Epithelial cell of alveolus of lung (primary cell): ENCODE data around the gene PPWD1. TPM values are rescaled to one million over a fixed set of nuclear protein-coding genes. Genes with fewer than 3 reads are reported as not detected.

Source experiments
- total RNA-seq: library from RNA; depleted of rRNA; stranded (reverse); fragments of >200 nt; gene quantifications from 2 replicates; pipeline ENCODE4 v1.2.1, GENCODE V29; 2015

The PPWD1 gene
- 13.6 and 21.4 TPM in 2 replicates for total RNA-seq

GRCh38 chr5:65562731-65563701, at the start of gene PPWD1, which contains the start of gene CENPK:
PPWD1 (plus strand) TSS chr5:65563296; CDS start chr5:65563311, 15 bp downstream.
CENPK (minus strand) TSS chr5:65563168; CDS start chr5:65554907, 8,261 bp downstream.

GRCh38 chr5:65624025-65624570, 61.0 kb downstream of the PPWD1 start, which contains the start of gene TRIM23:
TRIM23 (minus strand) TSS chr5:65624333; CDS start chr5:65624274, 59 bp downstream.

GRCh38 chr5:65624571-65625555, 61.8 kb downstream of the PPWD1 start, which contains the start of the genes SHLD3 and TRAPPC13:
SHLD3 (plus strand) TSS chr5:65625027; CDS start chr5:65629588, 4,561 bp downstream.
TRAPPC13 (plus strand) TSS chr5:65625027; CDS start chr5:65625061, 34 bp downstream.

Other genes with a start within 250 kb of the PPWD1 start
- gene ADAMTS6, start 81.4 kb upstream of the PPWD1 start, total RNA-seq = 18.4 and 32.3 TPM in 2 replicates
- gene CENPK, start 128 bp upstream of the PPWD1 start, total RNA-seq = 9.6 and 29.1 TPM in 2 replicates
- 10.6 and 14.0 TPM in 2 replicates for gene TRIM23, start 61.0 kb downstream of the PPWD1 start, total RNA-seq
- 2.2 and 5.7 TPM in 2 replicates for gene SHLD3, start 61.7 kb downstream of the PPWD1 start, total RNA-seq
- gene TRAPPC13, start 61.7 kb downstream of the PPWD1 start, total RNA-seq = 11.9 and 15.6 TPM in 2 replicates
- 8.5 and 9.3 TPM in 2 replicates for gene SGTB, start 158.8 kb downstream of the PPWD1 start, total RNA-seq
- 9.8 and 18.6 TPM in 2 replicates for gene NLN, start 158.9 kb downstream of the PPWD1 start, total RNA-seq